ENCODE data around the gene TMEM130. TPM values are rescaled to one million over a fixed set of nuclear protein-coding genes. Genes with fewer than 3 reads are reported as not detected.

TMEM130 gene, protein sequence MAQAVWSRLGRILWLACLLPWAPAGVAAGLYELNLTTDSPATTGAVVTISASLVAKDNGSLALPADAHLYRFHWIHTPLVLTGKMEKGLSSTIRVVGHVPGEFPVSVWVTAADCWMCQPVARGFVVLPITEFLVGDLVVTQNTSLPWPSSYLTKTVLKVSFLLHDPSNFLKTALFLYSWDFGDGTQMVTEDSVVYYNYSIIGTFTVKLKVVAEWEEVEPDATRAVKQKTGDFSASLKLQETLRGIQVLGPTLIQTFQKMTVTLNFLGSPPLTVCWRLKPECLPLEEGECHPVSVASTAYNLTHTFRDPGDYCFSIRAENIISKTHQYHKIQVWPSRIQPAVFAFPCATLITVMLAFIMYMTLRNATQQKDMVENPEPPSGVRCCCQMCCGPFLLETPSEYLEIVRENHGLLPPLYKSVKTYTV
- 0.11 and 0.25 TPM in 2 replicates for total RNA-seq

DNA sequence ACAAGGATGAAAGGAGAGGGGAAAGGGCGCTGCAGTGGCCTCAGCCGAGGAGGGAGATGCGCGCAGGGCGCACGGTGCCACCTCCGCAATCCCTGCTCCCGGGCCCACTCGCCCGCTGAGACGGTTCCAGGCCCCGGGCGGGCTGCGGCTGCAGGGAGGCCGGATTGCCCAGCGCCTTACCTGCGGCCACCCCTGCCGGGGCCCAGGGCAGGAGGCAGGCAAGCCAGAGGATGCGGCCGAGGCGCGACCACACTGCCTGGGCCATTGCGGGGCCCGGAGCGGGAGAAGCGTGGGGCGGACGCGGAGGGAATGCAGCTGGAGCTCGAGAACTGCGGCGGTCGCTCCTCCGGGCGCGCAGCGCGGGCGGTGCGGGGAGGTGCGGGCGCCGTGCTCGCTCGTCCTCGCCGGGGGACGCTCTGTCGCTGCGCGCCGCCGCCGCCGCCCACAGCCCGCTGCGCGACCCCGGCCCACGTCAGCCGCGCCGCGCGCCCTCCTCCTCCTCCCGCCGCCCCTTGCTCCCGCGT is at the start of gene TMEM130:
TMEM130 (minus strand) TSS at position 418 of the 524 bp plus-strand sequence; CDS start at position 265, 153 bp downstream.

DNA sequence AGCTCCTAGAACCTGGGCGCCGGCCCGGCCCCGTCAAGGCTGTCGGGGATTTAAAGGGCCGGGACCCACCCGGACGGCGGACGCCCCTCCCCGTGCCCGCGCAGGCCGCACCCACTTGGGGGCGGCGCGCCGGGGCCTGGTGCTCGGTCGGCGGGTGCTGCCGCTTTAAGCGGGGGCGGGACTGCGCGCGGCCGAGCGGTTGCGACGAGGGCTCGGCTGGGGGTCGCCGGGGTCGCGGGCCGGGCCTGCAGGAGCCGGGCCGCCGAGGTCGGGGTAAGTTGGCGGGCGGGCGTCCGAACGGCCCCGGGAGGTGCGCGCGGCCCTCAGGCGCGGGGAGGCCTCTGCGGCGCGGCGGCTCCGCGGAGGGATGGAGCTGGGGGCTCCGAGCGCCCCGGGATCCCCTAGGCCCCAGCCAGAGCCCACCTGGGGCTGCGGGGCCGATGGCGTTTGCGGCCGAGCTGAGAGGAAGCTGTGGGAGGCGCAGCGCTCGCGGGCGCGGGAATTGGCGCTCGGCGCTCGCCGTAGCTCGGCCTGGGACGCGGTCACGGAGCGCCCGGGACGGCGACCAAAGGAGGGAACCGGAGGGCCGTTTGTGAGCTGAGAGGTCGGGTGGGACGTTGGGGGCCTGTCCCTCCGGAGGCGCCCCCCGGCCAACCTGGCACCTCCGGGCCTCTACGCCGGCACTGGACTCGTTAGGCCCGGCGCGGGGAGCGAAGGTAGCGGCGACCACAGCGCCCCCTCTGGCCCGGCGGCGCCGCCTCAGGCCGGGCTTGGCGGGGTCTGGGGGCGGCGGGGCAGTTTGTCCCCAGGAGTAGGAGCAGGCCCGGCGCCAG is 8.8 kb upstream of the TMEM130 start, which contains the start of gene TRRAP:
TRRAP (plus strand) TSS at position 168 of the 833 bp plus-strand sequence. CDS start 2,619 bp downstream, outside the sequence.

Other genes with a start within 250 kb of the TMEM130 start
- 21.8 and 23.2 TPM in 2 replicates for gene TRRAP, start 8.5 kb upstream of the TMEM130 start, total RNA-seq